Mucosa of rectum (tissue), 2 donors: Measurements from ENCODE around the gene SH2D3C.
"Not testable (repeated sequence)": the region's sequence is repeated elsewhere in the genome, so short reads cannot be mapped to it uniquely, and the experiment has no call there.

ENCODE experiments used
- H3K27ac ChIP-seq, 2 donors: one replicate each; pipeline ENCODE4 v1.7.0; 2013; ENCODE audit warnings: inconsistent platforms in 2 of 2, low read depth in 2 of 2, low read length in 2 of 2
- H3K27me3 ChIP-seq, 2 donors: one replicate each; pipeline ENCODE4 v1.7.0; 2013; ENCODE audit warnings: low read length in 2 of 2; ENCODE audit not compliant: control insufficient read depth in 2 of 2, insufficient read depth in 2 of 2
- H3K36me3 ChIP-seq, 2 donors: one replicate each; pipeline ENCODE4 v1.7.0; 2013; ENCODE audit warnings: low read length in 2 of 2; ENCODE audit not compliant: control insufficient read depth in 2 of 2, insufficient read depth in 2 of 2
- H3K4me1 ChIP-seq, 2 donors: one replicate each; pipeline ENCODE4 v1.7.0; 2013; ENCODE audit warnings: low read length in 2 of 2, mild to moderate bottlenecking in 1 of 2; ENCODE audit not compliant: control insufficient read depth in 2 of 2, insufficient read depth in 2 of 2
- H3K4me3 ChIP-seq, 2 donors: one replicate each; pipeline ENCODE4 v1.7.0; 2013; ENCODE audit warnings: low read length in 2 of 2
- H3K9ac ChIP-seq, 2 donors: one replicate each; pipeline ENCODE4 v1.7.0; 2013; ENCODE audit warnings: low read length in 2 of 2, low read depth in 1 of 2, mild to moderate bottlenecking in 1 of 2
- H3K9me3 ChIP-seq, 2 donors: one replicate each; pipeline ENCODE4 v1.7.0; 2013; ENCODE audit warnings: low read length in 2 of 2; ENCODE audit not compliant: control insufficient read depth in 2 of 2
- donor health status: healthy.
- donor health status: Normal muscosa, but diverticular disease.

The SH2D3C gene

GRCh38 chr9:127785023-127785932 is 6.8 kb upstream of the SH2D3C start:
- Histone ChIP-seq H3K4me3 (peak overlapping the region; percentile 71 to 89), H3K27me3 (peaks cover 0 to 2% of the 10 kb centered on the region in 2 donors), H3K9me3 (no peaks in the 10 kb centered on the region), H3K4me1 (peaks cover 10 to 18% of the 10 kb centered on the region in 2 donors), H3K27ac (peak overlapping the region; percentile 90 to 94), H3K9ac (peak overlapping the region; percentile 56 to 91), H3K36me3 (peaks cover 31 to 33% of the 10 kb centered on the region in 2 donors)

GRCh38 chr9:127783111-127784008 is 4.9 kb upstream of the SH2D3C start:
- Histone ChIP-seq H3K36me3 (peaks cover 13 to 15% of the 10 kb centered on the region in 2 donors), H3K27me3 (peaks cover 0 to 2% of the 10 kb centered on the region in 2 donors), H3K9ac (peak overlapping the region in 1 of 2 donors; percentile 9), H3K4me3 (peak overlapping the region in 1 of 2 donors; percentile 48), H3K27ac (peak overlapping the region; percentile 38 to 74), H3K9me3 (no peaks in the 10 kb centered on the region), H3K4me1 (peaks cover 12 to 21% of the 10 kb centered on the region in 2 donors)

- Histone ChIP-seq H3K4me1 (peaks cover 7 to 18% of the 10 kb centered on the region in 2 donors), H3K9me3 (no peaks in the 10 kb centered on the region), H3K27me3 (peaks cover 0 to 2% of the 10 kb centered on the region in 2 donors), H3K4me3 (no peak overlapping the region), H3K36me3 (no peaks in the 10 kb centered on the region), H3K9ac (no peak overlapping the region), H3K27ac (no peak overlapping the region)
Observed at GRCh38 chr9:127781806-127782205, 3.3 kb upstream of the SH2D3C start.

GRCh38 chr9:127780909-127781308 is 2.4 kb upstream of the SH2D3C start:
- not testable (repeated sequence) for H3K9me3 ChIP-seq, H3K27me3 ChIP-seq, H3K9ac ChIP-seq, H3K36me3 ChIP-seq, H3K4me3 ChIP-seq
- H3K4me1 ChIP-seq: peaks cover 8 to 17% of the 10 kb centered on the region in 2 donors
- H3K27ac ChIP-seq: peak overlapping the region in 1 of 2 donors; percentile 43

GRCh38 chr9:127780126-127780885 is 1.8 kb upstream of the SH2D3C start:
- Histone ChIP-seq H3K4me3 (no peak overlapping the region), H3K9ac (peak overlapping the region in 1 of 2 donors; percentile 14), H3K4me1 (peaks cover 8 to 17% of the 10 kb centered on the region in 2 donors), H3K9me3 (no peaks in the 10 kb centered on the region), H3K27ac (peak overlapping the region in 1 of 2 donors; percentile 43), H3K36me3 (no peaks in the 10 kb centered on the region), H3K27me3 (peaks cover 0 to 2% of the 10 kb centered on the region in 2 donors)

- Histone ChIP-seq H3K4me3 (peak overlapping the region; percentile 28 to 57), H3K36me3 (no peaks in the 10 kb centered on the region), H3K27me3 (peaks cover 0 to 2% of the 10 kb centered on the region in 2 donors), H3K27ac (peak overlapping the region; percentile 76 to 88), H3K9ac (peak overlapping the region; percentile 45 to 56), H3K4me1 (peaks cover 4 to 13% of the 10 kb centered on the region in 2 donors), H3K9me3 (no peaks in the 10 kb centered on the region)
Observed at GRCh38 chr9:127779136-127779981, 893 bp upstream of the SH2D3C start.

GRCh38 chr9:127777368-127777980 is 992 bp downstream of the SH2D3C start:
- peaks cover 0 to 3% of the 10 kb centered on the region in 2 donors for H3K27me3 ChIP-seq
- peaks cover 3 to 4% of the 10 kb centered on the region in 2 donors for H3K4me1 ChIP-seq
- peak overlapping the region; percentile 10 to 72 for H3K4me3 ChIP-seq
- H3K9me3 ChIP-seq: no peaks in the 10 kb centered on the region
- no peaks in the 10 kb centered on the region for H3K36me3 ChIP-seq
- peak overlapping the region in 1 of 2 donors; percentile 88 for H3K27ac ChIP-seq
- peak overlapping the region in 1 of 2 donors; percentile 26 for H3K9ac ChIP-seq

GRCh38 chr9:127776924-127777289 is 1.6 kb downstream of the SH2D3C start:
- H3K27ac ChIP-seq: peak overlapping the region; percentile 42 to 68
- peak overlapping the region; percentile 19 to 72 for H3K4me3 ChIP-seq
- peaks cover 0 to 3% of the 10 kb centered on the region in 2 donors for H3K27me3 ChIP-seq
- H3K36me3 ChIP-seq: no peaks in the 10 kb centered on the region
- no peaks in the 10 kb centered on the region for H3K9me3 ChIP-seq
- peaks cover 3 to 4% of the 10 kb centered on the region in 2 donors for H3K4me1 ChIP-seq
- H3K9ac ChIP-seq: peak overlapping the region; percentile 40 to 60
